ENCODE measurements around the gene TSC2. TPM values are rescaled to one million over a fixed set of nuclear protein-coding genes. Genes with fewer than 3 reads are reported as not detected.
A peak's percentile ranks its signal among the peaks of the same experiment; 100 is the strongest.
"Not testable (repeated sequence)": the region's sequence is repeated elsewhere in the genome, so short reads cannot be mapped to it uniquely, and the experiment has no call there.

The TSC2 gene
- total RNA-seq, 3 donors from 2014 or later: 41.6 to 52.4 (median 48.9) TPM

- peaks cover 9 to 24% of the 10 kb centered on the region in 2 donors for H3K4me1 ChIP-seq
- peak; percentile 85 to 94 (median 89) for TF ChIP-seq POLR2AphosphoS5 (IDR thresholded peaks at IDR 0.05)
- TF ChIP-seq, protein P1, sequence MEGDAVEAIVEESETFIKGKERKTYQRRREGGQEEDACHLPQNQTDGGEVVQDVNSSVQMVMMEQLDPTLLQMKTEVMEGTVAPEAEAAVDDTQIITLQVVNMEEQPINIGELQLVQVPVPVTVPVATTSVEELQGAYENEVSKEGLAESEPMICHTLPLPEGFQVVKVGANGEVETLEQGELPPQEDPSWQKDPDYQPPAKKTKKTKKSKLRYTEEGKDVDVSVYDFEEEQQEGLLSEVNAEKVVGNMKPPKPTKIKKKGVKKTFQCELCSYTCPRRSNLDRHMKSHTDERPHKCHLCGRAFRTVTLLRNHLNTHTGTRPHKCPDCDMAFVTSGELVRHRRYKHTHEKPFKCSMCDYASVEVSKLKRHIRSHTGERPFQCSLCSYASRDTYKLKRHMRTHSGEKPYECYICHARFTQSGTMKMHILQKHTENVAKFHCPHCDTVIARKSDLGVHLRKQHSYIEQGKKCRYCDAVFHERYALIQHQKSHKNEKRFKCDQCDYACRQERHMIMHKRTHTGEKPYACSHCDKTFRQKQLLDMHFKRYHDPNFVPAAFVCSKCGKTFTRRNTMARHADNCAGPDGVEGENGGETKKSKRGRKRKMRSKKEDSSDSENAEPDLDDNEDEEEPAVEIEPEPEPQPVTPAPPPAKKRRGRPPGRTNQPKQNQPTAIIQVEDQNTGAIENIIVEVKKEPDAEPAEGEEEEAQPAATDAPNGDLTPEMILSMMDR (IDR thresholded peaks at IDR 0.05): peak in 1 of 3 donors; percentile 6
- TF ChIP-seq POLR2A (IDR thresholded peaks at IDR 0.05): peak; percentile 77
- DNase-seq (ENCODE audit: low spot score in 2 of 2): peak; percentile 56 to 74
- H3K27me3 ChIP-seq: no peaks in the 10 kb centered on the region
- H3K27ac ChIP-seq: peak within 1 kb of the TSS; percentile 92 to 97
- no peaks in the 10 kb centered on the region for H3K36me3 ChIP-seq
- intact Hi-C loops (cut with DNase I; ENCODE audit: low total_unique reads): loop anchor here (5.0 kb wide), 1 partner anchor 1803 kb away; no protein-coding TSS in a partner anchor
- no peaks in the 10 kb centered on the region for H3K9me3 ChIP-seq
- peak within 1 kb of the TSS; percentile 87 to 96 (median 87) for H3K4me3 ChIP-seq
These were observed 37.8 kb upstream of the TSC2 start, which contains the start of gene ZNF598 for GRCh38 chr16:2009791-2010510. ZNF598 (minus strand) TSS chr16:2009821.

DNA sequence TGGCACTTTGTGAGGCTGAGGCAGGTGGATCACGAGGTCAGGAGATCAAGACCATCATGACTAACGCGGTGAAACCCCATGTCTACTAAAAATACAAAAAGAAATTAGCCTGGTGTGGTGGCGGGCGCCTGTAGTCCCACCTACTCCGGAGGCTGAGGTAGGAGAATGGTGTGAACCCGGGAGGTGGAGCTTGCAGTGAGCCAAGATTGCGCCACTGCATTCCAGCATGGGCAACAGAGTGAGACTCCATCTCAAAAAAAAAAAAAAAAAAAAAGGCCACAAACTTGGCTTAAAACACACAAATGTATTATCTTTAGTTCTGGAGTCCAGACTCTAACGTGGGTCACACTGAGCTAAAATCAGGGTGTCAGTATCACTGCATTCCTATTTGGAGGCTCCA lies 36.1 kb upstream of the TSC2 start:
- H3K9me3 ChIP-seq; H3K4me3 ChIP-seq; H3K27me3 ChIP-seq; H3K36me3 ChIP-seq; DNase-seq (ENCODE audit: low spot score in 2 of 2); H3K27ac ChIP-seq; intact Hi-C loops (cut with DNase I; ENCODE audit: low total_unique reads): not testable (repeated sequence)
- H3K4me1 ChIP-seq: peaks cover 9 to 14% of the 10 kb centered on the region in 2 donors

DNA sequence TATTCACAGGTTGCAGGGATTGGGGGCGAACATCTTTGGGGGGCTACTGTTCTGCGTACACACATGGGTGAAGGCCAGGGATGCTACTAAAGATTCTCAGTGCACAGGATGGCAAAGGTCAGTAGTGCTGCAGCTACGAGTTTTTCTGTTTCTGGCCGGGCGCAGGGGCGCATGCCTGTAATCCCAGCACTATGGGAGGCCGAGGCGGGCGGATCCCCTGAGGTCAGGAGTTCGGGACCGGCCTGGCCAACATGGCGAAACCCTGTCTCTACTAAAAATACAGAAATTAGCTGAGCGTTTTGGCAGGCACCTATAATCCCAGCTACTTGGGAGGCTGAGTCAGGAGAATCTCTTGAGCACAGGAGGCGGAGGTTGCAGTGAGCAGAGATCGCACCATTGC lies 34.3 kb upstream of the TSC2 start:
- Histone ChIP-seq H3K4me1 (no peaks in the 10 kb centered on the region), H3K4me3 (no peak overlapping the region), H3K27me3 (no peaks in the 10 kb centered on the region), H3K36me3 (no peaks in the 10 kb centered on the region), H3K27ac (no peak overlapping the region), H3K9me3 (no peaks in the 10 kb centered on the region)
- DNase-seq (ENCODE audit: low spot score in 2 of 2): no peak
- TF ChIP-seq, protein P1 (IDR thresholded peaks at IDR 0.05): no peak
- TF ChIP-seq POLR2AphosphoS5 (IDR thresholded peaks at IDR 0.05): no peak
- no peak for TF ChIP-seq POLR2A (IDR thresholded peaks at IDR 0.05)
- intact Hi-C loops (cut with DNase I; ENCODE audit: low total_unique reads): no loop called here

DNA sequence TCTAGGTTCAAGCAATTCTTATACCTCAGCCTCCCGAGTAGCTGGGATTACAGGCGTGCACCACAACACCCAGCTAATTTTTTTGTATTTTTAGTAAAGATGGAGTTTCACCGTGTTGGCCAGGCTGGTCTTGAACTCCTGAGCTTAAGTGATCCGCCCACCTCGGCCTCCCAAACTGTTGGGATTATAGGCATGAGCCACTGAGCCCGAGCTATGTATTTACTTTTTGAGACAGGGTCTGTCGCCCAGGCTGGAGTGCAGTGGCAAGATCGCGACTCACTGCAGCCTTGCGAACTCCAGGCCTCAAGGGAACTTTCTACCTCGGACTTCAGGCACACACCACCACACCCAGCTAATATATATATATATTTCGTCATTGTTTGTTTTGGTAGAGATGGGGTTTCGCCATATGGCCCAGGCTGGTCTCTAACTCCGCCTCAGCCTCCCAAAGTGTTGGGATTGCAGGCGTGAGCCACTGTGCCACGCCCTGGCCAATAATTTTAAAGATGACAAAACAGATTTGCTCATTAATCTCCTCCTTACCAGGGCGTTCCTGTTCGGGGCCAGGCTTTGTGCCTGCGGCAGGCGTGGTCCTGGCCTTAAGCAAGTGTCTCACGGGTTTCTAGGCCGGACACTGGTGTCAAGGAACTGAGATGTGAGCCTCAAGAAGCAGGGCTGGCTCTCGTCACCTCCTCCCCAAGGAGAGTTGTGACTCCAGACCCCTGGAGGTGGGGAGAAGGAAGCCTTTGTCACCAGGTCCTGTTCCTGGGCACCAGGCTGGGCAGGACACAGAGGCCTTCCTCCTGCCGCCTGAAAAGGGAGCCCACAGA lies 32.5 kb upstream of the TSC2 start:
- intact Hi-C loops (cut with DNase I; ENCODE audit: low total_unique reads): no loop called here
- Histone ChIP-seq H3K4me1 (peaks cover 1 to 5% of the 10 kb centered on the region in 2 donors), H3K36me3 (no peaks in the 10 kb centered on the region), H3K9me3 (no peaks in the 10 kb centered on the region), H3K27ac (no peak overlapping the region), H3K27me3 (peaks cover 8 to 15% of the 10 kb centered on the region in 2 donors), H3K4me3 (no peak overlapping the region)
- DNase-seq (ENCODE audit: low spot score in 2 of 2): no peak
- TF ChIP-seq, protein P1 (IDR thresholded peaks at IDR 0.05): no peak
- no peak for TF ChIP-seq POLR2A (IDR thresholded peaks at IDR 0.05)

DNA sequence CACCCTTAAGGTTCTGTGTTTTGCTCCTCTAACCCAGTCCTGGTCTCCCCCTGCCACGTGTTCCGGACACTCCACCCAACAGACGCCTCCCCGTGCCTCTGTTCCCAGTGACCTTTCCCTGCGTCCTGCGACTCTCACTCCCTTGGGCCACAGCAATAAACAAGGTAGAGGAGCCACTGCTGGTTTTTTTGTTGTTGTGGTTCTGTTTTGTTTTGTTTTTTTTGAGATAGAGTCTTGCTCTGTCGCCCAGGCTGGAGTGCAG lies 31.9 kb upstream of the TSC2 start:
- TF ChIP-seq POLR2AphosphoS5 (IDR thresholded peaks at IDR 0.05) (no peak), POLR2A (IDR thresholded peaks at IDR 0.05) (no peak)
- TF ChIP-seq, protein P1 (IDR thresholded peaks at IDR 0.05): no peak
- no peak for DNase-seq (ENCODE audit: low spot score in 2 of 2)
- Histone ChIP-seq H3K36me3 (no peaks in the 10 kb centered on the region), H3K9me3 (no peaks in the 10 kb centered on the region), H3K4me1 (peaks cover 3 to 7% of the 10 kb centered on the region in 2 donors), H3K4me3 (no peak overlapping the region), H3K27ac (no peak overlapping the region), H3K27me3 (peaks cover 8 to 20% of the 10 kb centered on the region in 2 donors)
- intact Hi-C loops (cut with DNase I; ENCODE audit: low total_unique reads): no loop called here

All from breast epithelium (tissue), 4 donors.